ENCODE measurements around the gene DUS2.
A peak's percentile ranks its signal among the peaks of the same experiment; 100 is the strongest.
"Not testable (repeated sequence)": the region's sequence is repeated elsewhere in the genome, so short reads cannot be mapped to it uniquely, and the experiment has no call there.

Gene DUS2

GRCh38 chr16:68009872-68010271 is 13.2 kb upstream of the DUS2 start:
- H3K36me3 Mint-ChIP-seq (ENCODE audit: low read depth); DNase-seq (ENCODE audit: low spot score); H3K27me3 Mint-ChIP-seq (ENCODE audit: low read depth); H3K9me3 Mint-ChIP-seq; H3K4me3 Mint-ChIP-seq; H3K27ac Mint-ChIP-seq: not testable (repeated sequence)
- H3K4me1 Mint-ChIP-seq (ENCODE audit: low read depth): peaks cover 16% of the 10 kb centered on the region

- Mint-ChIP-seq H3K4me1 (ENCODE audit: low read depth) (peaks cover 5% of the 10 kb centered on the region), H3K9me3 (no peaks in the 10 kb centered on the region), H3K4me3 (no peak overlapping the region), H3K27ac (no peak overlapping the region), H3K27me3 (ENCODE audit: low read depth) (no peaks in the 10 kb centered on the region), H3K36me3 (ENCODE audit: low read depth) (no peaks in the 10 kb centered on the region)
- no peak for DNase-seq (ENCODE audit: low spot score)
Observed at GRCh38 chr16:68013440-68013839, 9.6 kb upstream of the DUS2 start.

GRCh38 chr16:68015681-68016080 is 7.4 kb upstream of the DUS2 start, which contains the start of gene DPEP2NB:
TSS of gene DPEP2NB (minus strand) at chr16:68015911. CDS start at chr16:68015770, 141 bp downstream.
- H3K27me3 Mint-ChIP-seq (ENCODE audit: low read depth): no peaks in the 10 kb centered on the region
- no peak within 1 kb of the TSS for H3K4me3 Mint-ChIP-seq
- no peak for DNase-seq (ENCODE audit: low spot score)
- H3K4me1 Mint-ChIP-seq (ENCODE audit: low read depth): peaks cover 2% of the 10 kb centered on the region
- H3K36me3 Mint-ChIP-seq (ENCODE audit: low read depth): peaks cover 4% of the 10 kb centered on the region
- no peak within 1 kb of the TSS for H3K27ac Mint-ChIP-seq
- no peaks in the 10 kb centered on the region for H3K9me3 Mint-ChIP-seq

DNA sequence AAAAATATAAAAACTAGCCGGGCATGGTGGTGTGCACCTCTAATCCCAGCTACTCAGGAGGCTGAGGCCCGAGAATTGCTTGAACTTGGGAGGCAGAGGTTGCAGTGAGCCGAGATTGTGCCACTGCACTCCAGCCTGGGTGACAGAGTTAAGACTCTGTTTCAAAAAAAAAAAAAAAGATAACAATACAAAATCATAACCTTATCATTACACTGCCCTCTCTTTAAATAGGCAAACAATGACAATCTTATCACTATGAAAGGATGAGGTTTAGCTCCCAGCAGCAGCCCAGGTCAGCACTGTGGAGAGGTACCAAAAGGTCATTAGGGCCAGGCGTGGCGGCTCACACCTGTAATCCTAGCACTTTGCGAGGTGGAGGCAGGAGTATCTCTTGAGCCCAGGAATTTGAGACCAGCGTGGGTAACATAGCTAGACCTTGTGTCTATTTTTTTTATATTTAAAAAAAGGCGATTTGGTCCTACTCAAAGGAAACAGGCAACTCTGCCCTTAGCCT is 3.9 kb upstream of the DUS2 start:
- Mint-ChIP-seq H3K27ac (no peak overlapping the region), H3K36me3 (ENCODE audit: low read depth) (peaks cover 10% of the 10 kb centered on the region), H3K4me1 (ENCODE audit: low read depth) (peaks cover 13% of the 10 kb centered on the region), H3K27me3 (ENCODE audit: low read depth) (no peaks in the 10 kb centered on the region), H3K9me3 (no peaks in the 10 kb centered on the region), H3K4me3 (no peak overlapping the region)
- DNase-seq (ENCODE audit: low spot score): no peak

GRCh38 chr16:68021490-68021889 is 1.6 kb upstream of the DUS2 start:
- no peak for DNase-seq (ENCODE audit: low spot score)
- H3K9me3 Mint-ChIP-seq: no peaks in the 10 kb centered on the region
- peak overlapping the region; percentile 36 for H3K27ac Mint-ChIP-seq
- H3K4me3 Mint-ChIP-seq: peak overlapping the region; percentile 100
- H3K4me1 Mint-ChIP-seq (ENCODE audit: low read depth): peaks cover 13% of the 10 kb centered on the region
- H3K27me3 Mint-ChIP-seq (ENCODE audit: low read depth): no peaks in the 10 kb centered on the region
- H3K36me3 Mint-ChIP-seq (ENCODE audit: low read depth): peaks cover 10% of the 10 kb centered on the region

GRCh38 chr16:68022278-68022727 is 781 bp upstream of the DUS2 start:
- DNase-seq (ENCODE audit: low spot score): no peak
- H3K4me3 Mint-ChIP-seq: peak overlapping the region; percentile 100
- H3K9me3 Mint-ChIP-seq: no peaks in the 10 kb centered on the region
- no peaks in the 10 kb centered on the region for H3K27me3 Mint-ChIP-seq (ENCODE audit: low read depth)
- peaks cover 14% of the 10 kb centered on the region for H3K36me3 Mint-ChIP-seq (ENCODE audit: low read depth)
- H3K27ac Mint-ChIP-seq: peak overlapping the region; percentile 96
- H3K4me1 Mint-ChIP-seq (ENCODE audit: low read depth): peaks cover 13% of the 10 kb centered on the region

- no peak overlapping the region for H3K4me3 Mint-ChIP-seq
- H3K4me1 Mint-ChIP-seq (ENCODE audit: low read depth): peaks cover 2% of the 10 kb centered on the region
- DNase-seq (ENCODE audit: low spot score): no peak
- no peak overlapping the region for H3K27ac Mint-ChIP-seq
- H3K27me3 Mint-ChIP-seq (ENCODE audit: low read depth): no peaks in the 10 kb centered on the region
- H3K9me3 Mint-ChIP-seq: no peaks in the 10 kb centered on the region
- peaks cover 13% of the 10 kb centered on the region for H3K36me3 Mint-ChIP-seq (ENCODE audit: low read depth)
Observed at GRCh38 chr16:68028996-68029395, 5.9 kb downstream of the DUS2 start.

GRCh38 chr16:68030108-68030507 is 7.0 kb downstream of the DUS2 start:
- not testable (repeated sequence) for DNase-seq (ENCODE audit: low spot score); H3K4me1 Mint-ChIP-seq (ENCODE audit: low read depth); H3K27ac Mint-ChIP-seq; H3K27me3 Mint-ChIP-seq (ENCODE audit: low read depth); H3K9me3 Mint-ChIP-seq; H3K4me3 Mint-ChIP-seq
- H3K36me3 Mint-ChIP-seq (ENCODE audit: low read depth): peaks cover 15% of the 10 kb centered on the region

- H3K9me3 Mint-ChIP-seq: no peaks in the 10 kb centered on the region
- peaks cover 16% of the 10 kb centered on the region for H3K36me3 Mint-ChIP-seq (ENCODE audit: low read depth)
- DNase-seq (ENCODE audit: low spot score): no peak
- H3K4me3 Mint-ChIP-seq: no peak overlapping the region
- H3K27ac Mint-ChIP-seq: no peak overlapping the region
- H3K4me1 Mint-ChIP-seq (ENCODE audit: low read depth): peaks cover 8% of the 10 kb centered on the region
- H3K27me3 Mint-ChIP-seq (ENCODE audit: low read depth): no peaks in the 10 kb centered on the region
Observed at GRCh38 chr16:68031951-68032350, 8.9 kb downstream of the DUS2 start.

DNA sequence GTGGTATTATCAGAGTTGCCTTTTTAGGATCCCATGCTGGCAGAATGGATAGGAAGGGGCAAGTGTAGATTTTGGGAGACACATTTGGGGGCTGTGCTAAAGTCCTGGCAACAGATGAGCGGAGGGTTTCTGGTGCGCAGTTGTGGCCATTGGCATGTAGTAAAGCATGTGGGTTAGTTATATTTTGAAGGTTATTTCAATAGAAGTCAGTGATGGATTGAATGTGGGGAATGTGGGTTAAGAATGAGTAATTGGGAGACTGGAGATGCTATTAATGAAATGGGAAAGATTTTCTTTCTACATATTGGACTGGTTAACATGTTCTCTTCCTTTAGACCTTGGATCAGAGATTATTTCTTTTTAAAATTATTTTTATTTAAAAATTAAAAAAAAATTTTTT is 10.0 kb downstream of the DUS2 start:
- peaks cover 9% of the 10 kb centered on the region for H3K4me1 Mint-ChIP-seq (ENCODE audit: low read depth)
- H3K27me3 Mint-ChIP-seq (ENCODE audit: low read depth): no peaks in the 10 kb centered on the region
- no peak for DNase-seq (ENCODE audit: low spot score)
- no peak overlapping the region for H3K4me3 Mint-ChIP-seq
- H3K36me3 Mint-ChIP-seq (ENCODE audit: low read depth): peaks cover 15% of the 10 kb centered on the region
- H3K27ac Mint-ChIP-seq: no peak overlapping the region
- H3K9me3 Mint-ChIP-seq: no peaks in the 10 kb centered on the region

- H3K27ac Mint-ChIP-seq: peak overlapping the region; percentile 11
- no peaks in the 10 kb centered on the region for H3K9me3 Mint-ChIP-seq
- H3K36me3 Mint-ChIP-seq (ENCODE audit: low read depth): peaks cover 19% of the 10 kb centered on the region
- H3K4me3 Mint-ChIP-seq: no peak overlapping the region
- H3K27me3 Mint-ChIP-seq (ENCODE audit: low read depth): no peaks in the 10 kb centered on the region
- peaks cover 12% of the 10 kb centered on the region for H3K4me1 Mint-ChIP-seq (ENCODE audit: low read depth)
- DNase-seq (ENCODE audit: low spot score): no peak
Observed at GRCh38 chr16:68035227-68035626, 12.1 kb downstream of the DUS2 start.

- H3K4me3 Mint-ChIP-seq: no peak overlapping the region
- peak overlapping the region; percentile 10 for H3K27ac Mint-ChIP-seq
- H3K4me1 Mint-ChIP-seq (ENCODE audit: low read depth): peaks cover 13% of the 10 kb centered on the region
- no peaks in the 10 kb centered on the region for H3K9me3 Mint-ChIP-seq
- peaks cover 28% of the 10 kb centered on the region for H3K36me3 Mint-ChIP-seq (ENCODE audit: low read depth)
- no peaks in the 10 kb centered on the region for H3K27me3 Mint-ChIP-seq (ENCODE audit: low read depth)
- no peak for DNase-seq (ENCODE audit: low spot score)
Observed at GRCh38 chr16:68037841-68038597, 14.9 kb downstream of the DUS2 start.

GRCh38 chr16:68040506-68041288 is 17.6 kb downstream of the DUS2 start:
- Mint-ChIP-seq H3K4me1 (ENCODE audit: low read depth) (peaks cover 11% of the 10 kb centered on the region), H3K4me3 (no peak overlapping the region), H3K27ac (peak overlapping the region; percentile 60), H3K27me3 (ENCODE audit: low read depth) (no peaks in the 10 kb centered on the region), H3K36me3 (ENCODE audit: low read depth) (peaks cover 30% of the 10 kb centered on the region), H3K9me3 (no peaks in the 10 kb centered on the region)
- peak; percentile 81 for DNase-seq (ENCODE audit: low spot score)

DNA sequence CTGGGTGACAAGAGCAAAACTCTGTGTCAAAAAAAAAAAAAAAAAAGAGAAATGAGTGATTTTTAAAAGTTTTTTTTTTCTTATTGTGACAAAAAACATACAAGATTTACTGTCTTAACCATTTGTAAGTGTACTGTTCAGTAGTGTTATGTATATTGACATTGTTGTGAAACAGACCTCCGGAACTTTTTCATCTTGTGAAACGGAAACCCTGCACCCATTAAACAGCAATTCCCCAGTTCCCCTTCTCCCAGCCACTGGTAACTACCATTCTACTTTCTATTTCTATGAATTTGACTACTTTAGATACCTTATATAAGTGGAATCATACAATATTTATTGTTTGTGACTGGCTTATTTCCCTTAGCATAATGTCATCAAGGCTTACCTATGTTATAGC is 18.7 kb downstream of the DUS2 start:
- peaks cover 29% of the 10 kb centered on the region for H3K36me3 Mint-ChIP-seq (ENCODE audit: low read depth)
- no peaks in the 10 kb centered on the region for H3K9me3 Mint-ChIP-seq
- DNase-seq (ENCODE audit: low spot score): no peak
- no peak overlapping the region for H3K27ac Mint-ChIP-seq
- H3K4me3 Mint-ChIP-seq: no peak overlapping the region
- peaks cover 12% of the 10 kb centered on the region for H3K4me1 Mint-ChIP-seq (ENCODE audit: low read depth)
- H3K27me3 Mint-ChIP-seq (ENCODE audit: low read depth): no peaks in the 10 kb centered on the region
